Panc1 (cell line): ENCODE measurements around the gene SPCS2.

Experiments
- CTCF ChIP-seq: fragments of 450-650 bp; IDR thresholded peaks from 2 replicates; pipeline ENCODE4 v1.5.1; 2017; ENCODE audit warnings: mild to moderate bottlenecking
- POLR2AphosphoS5 ChIP-seq: IDR thresholded peaks from 2 replicates; pipeline ENCODE4 v1.6.1; 2012; ENCODE audit warnings: mild to moderate bottlenecking, low read depth, low read length, moderate library complexity
- REST ChIP-seq, 2 experiments: IDR thresholded peaks; 2 replicates each; pipeline ENCODE4 v1.6.1; 2011 to 2012; ENCODE audit warnings: low read depth in 2 of 2, control low read depth in 1 of 2, low read length in 1 of 2, mild to moderate bottlenecking in 1 of 2, moderate library complexity in 1 of 2; ENCODE audit not compliant: insufficient read depth in 1 of 2

GRCh38 chr11:74932169-74932568 is 16.9 kb upstream of the SPCS2 start:
- TF ChIP-seq POLR2AphosphoS5 (no peak), CTCF (no peak), REST (IDR thresholded peaks at IDR 0.05; ENCODE audit: insufficient read depth in 1 of 2, low read depth in 2 of 2, low read length in 1 of 2) (no peak)
